GM18909 (cell line): ENCODE measurements around the gene MYL7.

Experiments
- ATAC-seq: cut with Tn5 transposase; IDR thresholded peaks from one replicate; pipeline ENCODE4 v1.9.1; 2021; ENCODE audit warnings: mild to moderate bottlenecking; ENCODE audit not compliant: unreplicated experiment, poor library complexity

MYL7 gene

DNA sequence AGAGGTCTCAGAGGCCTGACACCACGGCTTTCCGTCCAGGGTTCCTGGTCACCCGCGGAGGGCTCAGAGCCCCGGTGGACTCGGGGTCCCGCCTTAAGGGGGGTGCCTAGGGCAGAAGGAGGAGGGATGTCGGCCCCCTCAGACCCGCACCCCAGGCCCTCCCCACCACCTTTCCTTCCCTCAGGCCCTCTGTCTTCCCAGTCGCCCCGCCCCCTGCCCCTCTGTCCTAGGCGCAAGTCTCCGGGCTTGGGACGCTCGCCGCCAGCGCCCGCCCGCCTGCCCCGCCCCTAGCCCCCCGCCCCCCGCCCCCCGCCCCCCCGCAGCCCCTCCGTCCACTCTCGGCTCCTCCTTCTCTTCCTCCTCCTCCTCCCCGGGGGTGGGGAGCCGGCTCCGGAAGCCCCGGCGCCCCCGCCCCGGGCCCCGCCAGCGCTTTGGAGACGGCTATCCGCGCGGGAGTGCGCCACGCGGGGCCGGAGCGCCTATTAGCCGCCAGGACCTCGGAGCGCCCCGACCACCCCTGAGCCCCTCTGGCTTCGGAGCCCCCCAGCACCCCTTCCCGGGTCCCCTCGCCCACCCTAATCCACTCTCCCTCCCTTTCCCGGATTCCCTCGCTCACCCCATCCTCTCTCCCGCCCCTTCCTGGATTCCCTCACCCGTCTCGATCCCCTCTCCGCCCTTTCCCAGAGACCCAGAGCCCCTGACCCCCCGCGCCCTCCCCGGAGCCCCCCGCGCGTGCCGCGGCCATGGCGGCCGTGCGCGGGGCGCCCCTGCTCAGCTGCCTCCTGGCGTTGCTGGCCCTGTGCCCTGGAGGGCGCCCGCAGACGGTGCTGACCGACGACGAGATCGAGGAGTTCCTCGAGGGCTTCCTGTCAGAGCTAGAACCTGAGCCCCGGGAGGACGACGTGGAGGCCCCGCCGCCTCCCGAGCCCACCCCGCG, 36.9 kb downstream of the MYL7 start, which contains the start of gene AEBP1:
AEBP1 (plus strand) TSS at position 423 of the 937 bp plus-strand sequence; CDS start at position 744, 321 bp downstream.
- no peak for ATAC-seq

DNA sequence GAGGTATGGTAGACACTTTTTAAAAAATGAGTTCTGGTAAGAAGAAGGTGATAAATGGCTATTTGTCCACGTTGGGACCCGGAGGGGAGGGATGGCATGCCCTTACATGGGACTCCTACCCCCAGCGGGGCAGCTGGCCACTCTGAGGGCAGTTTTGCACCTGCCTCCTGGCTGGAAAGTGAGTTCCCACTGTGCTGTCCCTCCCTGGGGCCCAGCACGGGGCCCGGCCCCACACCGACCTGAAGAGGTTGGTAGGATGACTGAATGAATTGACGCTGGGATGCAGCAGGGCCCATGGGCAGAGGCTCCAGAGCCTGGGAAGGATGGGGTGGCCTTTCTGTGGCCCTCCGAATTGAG, 37.6 kb downstream of the MYL7 start:
- no peak for ATAC-seq

- no peak for ATAC-seq
Observed at GRCh38 chr7:44102846-44103565, 38.1 kb downstream of the MYL7 start.

DNA sequence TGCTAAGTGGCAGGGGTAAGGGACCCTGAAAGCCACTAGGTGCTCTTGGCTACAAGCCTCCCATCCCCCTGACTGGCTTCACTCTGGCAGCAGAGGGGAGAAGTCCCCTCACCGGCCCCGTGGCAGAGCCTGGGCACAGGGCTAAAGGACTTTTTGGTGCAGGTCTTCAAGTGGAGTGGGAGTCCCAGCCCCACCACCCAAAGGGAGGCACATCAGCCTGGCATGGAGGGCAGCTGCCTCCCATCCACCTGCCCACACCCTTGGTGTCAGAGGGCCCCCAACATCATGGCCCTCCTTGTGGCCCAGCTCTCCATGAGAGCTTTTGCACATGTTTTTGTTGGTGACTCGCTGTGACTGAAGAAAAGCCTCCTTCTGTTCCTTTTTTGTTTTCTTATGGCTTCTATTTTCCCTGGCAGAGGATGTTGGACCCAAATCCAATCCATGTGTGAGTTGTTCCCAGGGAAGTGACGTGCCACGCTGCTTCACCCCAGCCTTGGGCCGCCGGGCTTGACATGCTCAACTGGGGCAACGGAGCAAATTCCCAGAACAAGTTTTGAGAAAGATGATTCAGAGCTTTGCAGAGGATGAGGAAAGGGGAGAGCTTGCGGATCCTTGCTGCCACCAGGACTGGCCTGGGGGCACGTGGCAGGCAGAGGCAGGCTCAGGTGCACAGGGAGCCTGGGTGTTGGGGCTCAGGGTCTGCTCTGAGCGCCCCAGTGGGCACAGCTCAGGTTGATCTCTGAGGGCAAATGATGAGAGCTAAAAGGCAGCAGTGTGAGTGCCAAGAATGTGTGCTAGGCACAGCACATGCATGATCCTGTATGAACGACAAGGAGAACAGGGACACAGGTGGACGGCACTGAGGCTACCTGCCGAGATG, 38.9 kb downstream of the MYL7 start:
- no peak for ATAC-seq

GRCh38 chr7:44101303-44101965, 39.7 kb downstream of the MYL7 start:
- no peak for ATAC-seq

GRCh38 chr7:44100458-44101302, 40.5 kb downstream of the MYL7 start:
- no peak for ATAC-seq

DNA sequence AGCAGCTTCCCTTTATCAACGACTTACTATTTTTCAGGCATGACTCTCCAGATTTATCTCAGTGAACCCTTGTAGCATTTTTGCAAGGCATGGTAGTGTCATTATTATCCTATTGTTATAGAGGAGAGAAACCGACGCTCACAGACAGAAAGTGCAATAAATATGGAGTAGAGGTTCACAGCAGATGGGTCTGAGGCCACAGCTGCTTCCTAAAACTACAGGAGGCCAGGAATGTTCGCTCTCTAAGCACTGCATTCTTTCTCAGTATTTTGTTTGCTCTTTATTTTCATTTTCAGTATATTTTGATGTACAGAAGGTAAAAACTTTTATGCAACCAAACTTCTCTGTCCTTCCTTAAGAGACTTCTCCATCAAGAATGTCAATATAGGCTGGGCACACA, 41.5 kb downstream of the MYL7 start:
- ATAC-seq, result no peak

GRCh38 chr7:44098092-44099068, 42.8 kb downstream of the MYL7 start:
- ATAC-seq, result no peak

- ATAC-seq, result peak; percentile 78
Observed at GRCh38 chr7:44097064-44097932, 43.8 kb downstream of the MYL7 start.

DNA sequence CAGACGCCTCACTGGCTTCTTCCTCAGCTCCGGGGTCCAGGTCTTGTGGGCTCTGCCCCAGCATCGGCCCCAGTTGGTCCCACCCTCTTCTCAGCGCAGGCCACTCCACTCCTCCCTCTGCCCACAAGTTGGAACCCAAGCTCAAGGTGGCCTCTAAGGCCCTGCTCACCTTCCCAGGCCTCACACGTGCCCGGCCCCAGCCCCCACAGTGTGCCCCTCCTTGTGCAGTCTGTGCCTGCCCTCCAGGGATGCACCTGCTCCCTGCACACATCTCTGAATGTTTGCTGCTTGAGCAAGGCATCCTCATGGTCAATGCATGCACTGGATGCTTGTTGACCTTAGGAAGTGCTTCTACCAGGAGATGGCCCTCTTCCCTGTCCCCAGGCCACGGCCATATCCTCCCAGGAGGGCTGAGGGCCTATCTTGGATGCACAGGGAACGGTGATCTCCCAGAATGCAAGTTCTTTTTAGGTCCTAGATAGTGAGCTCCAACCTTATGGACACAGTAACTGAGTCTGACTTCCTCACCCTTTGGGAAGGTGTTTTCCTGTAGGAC, 44.7 kb downstream of the MYL7 start:
- ATAC-seq, result no peak

DNA sequence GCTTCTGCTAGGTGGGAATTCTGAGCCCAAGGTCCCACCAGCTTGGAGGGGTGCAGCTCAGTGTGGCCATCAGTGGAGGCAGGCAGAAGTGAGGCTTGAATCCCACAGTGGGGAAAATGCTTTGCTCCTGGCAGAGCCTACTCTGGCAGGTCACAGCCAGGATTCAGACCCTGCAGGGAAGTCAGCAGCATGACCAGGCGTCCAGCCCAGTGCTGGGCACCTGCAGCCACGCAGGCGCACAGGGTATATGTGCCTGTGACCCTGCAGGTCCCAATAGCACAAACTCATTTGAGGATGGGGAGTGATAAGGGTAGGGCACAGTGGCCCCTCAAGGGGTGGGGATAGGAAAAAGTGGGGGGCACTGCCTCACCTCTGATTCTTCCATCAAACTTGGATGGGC, 45.4 kb downstream of the MYL7 start:
- ATAC-seq, result no peak

- no peak for ATAC-seq
Observed at GRCh38 chr7:44094883-44095592, 46.1 kb downstream of the MYL7 start.

DNA sequence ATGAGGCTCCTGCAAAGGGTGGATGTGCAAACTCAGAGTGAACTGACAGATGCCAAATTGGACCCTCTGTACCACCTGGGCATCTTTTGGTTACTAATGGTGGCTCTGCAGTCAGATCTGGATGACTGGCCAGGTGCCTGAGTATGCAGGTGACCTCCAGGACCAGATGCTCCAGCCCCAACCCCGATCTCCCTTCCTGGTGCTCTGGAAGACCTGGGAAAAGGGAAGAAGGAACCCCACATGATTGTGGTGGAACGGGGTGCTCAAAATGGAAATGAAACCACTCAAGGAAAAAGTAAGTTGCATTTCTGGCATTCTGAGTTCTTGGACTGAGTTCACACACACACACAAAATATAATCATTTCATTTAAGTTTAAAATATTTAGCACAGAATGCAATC, 46.8 kb downstream of the MYL7 start:
- no peak for ATAC-seq

- no peak for ATAC-seq
Observed at GRCh38 chr7:44093102-44093641, 48.0 kb downstream of the MYL7 start.
